Measurements from ENCODE around the gene SPECC1. TPM values are rescaled to one million over a fixed set of nuclear protein-coding genes. Genes with fewer than 3 reads are reported as not detected.
"Not testable (repeated sequence)": the region's sequence is repeated elsewhere in the genome, so short reads cannot be mapped to it uniquely, and the experiment has no call there.

Gene SPECC1
- total RNA-seq, 1 donor from 2014 or later, result 83.8 TPM

DNA sequence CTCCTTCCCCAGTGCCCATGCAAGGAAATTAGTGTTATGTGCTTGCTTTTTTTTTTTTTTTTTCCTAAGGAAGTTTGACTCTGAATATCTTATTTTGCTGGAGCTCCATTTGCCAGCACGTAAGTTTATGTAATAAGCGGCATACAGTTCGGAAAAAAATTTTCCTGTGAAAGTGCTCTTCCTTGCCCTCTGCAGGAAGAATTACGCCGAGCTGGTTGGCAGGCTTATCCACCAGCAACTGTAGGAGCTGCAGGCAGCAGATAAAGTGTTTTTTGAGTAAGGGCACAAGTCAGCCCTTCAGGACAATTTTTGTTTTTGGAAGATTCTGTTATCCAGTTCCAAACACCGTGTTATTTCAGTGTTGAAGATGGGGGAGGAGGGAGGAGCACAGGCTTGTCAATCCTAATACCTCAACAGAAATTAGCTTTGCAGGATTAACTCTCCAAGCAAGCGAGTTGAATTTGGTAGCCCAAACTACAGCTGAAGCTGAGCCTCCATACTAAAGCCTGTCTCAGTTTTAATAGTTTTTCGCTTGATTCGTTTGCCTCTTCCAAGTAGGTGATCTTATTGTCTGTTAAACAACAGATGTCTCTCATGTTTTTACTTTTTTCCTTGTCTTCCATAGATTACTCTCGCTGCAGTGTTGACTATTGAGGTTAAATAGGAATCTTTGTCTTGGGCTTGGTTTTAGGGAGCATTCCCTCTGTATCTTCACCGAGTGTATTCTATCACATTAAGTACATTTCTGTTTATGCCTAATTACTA is 1.1 kb downstream of the SPECC1 start:
- DNase-seq (ENCODE audit: low spot score), result peak; percentile 51

DNA sequence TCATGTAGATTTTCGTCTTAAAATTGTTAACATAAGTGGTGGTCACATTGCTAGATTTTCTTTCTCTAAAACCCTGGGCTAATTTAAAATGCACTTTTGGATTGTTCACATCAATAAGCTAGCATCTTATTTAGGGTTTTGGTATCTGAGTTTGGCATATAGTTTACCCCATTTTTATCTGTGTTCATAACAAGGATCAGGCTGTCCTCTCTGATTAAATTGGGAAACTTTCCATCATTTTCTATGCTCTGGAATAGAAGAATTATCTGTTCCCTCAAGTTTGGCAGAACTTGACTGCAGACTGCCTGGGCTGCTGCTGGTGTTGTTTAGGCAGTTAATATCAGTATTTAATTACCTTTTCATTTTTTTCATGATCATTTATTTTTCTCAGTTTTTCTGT is 1.8 kb downstream of the SPECC1 start:
- no peak for DNase-seq (ENCODE audit: low spot score)

DNA sequence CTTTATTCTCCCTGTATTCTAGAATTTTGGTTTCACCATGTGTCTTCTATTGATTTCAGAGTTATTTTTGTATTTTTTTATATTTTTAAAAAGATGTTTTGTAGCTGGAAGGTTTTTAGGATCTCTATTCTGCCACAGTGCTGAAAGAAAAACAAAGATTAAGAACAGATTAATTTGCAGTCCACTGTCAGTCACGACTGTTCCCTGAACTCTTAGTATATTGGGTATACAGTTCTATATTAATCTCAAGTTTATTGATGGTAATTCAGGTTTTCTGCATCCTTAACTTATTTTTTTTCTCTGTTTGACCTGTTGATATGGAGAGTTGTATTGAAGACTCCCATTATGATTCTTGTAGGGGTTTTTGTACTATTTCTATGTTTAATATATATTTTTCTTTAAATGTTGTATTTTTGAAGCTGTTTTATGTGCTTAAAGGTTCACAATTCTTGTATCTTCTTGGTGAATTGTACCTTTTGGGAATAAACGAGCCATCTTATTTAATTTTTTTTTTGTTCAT is 2.9 kb downstream of the SPECC1 start:
- DNase-seq (ENCODE audit: low spot score), result no peak

DNA sequence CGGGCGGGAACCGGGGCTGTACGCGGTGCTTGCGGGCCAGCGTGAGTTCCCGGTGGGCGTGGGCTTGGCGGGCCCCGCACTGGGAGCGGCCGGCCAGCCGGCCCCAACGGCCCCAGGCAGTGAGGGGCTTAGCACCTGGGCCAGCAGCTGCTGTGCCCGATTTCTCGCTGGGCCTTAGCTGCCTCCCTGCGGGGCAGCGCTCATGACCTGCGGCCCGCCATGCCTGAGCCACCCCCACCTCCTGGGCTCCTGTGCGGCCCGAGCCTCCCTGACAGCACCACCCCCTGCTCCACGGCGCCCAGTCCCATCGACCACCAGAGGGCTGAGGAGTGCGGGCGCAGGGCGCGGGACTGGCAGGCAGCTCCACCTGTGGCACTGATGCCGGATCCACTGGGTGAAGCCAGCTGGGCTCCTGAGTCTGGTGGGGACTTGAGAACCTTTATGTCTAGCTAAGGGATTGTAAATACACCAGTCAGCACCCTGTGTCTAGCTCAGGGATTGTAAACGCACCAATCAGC is 7.4 kb downstream of the SPECC1 start:
- DNase-seq (ENCODE audit: low spot score), result not testable (repeated sequence)

DNA sequence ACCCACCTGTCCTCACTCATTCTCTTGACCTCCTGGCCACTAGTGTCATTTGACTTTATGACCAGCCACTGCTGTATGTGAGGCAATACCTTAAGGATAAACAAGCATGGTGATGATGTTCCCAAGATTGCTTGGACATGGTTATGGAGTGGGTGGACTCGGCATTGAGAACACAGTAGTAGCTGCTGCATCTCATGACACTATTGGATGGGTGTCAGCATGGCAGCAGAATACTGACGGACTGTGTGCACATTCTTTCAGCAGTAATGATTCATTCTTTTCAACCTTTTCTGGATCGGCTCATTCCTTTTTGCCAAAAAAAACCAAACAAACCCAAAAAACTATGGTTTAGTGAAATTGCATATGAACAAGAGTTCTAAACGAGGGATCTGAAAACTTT is 13.5 kb downstream of the SPECC1 start:
- DNase-seq (ENCODE audit: low spot score), result no peak

DNA sequence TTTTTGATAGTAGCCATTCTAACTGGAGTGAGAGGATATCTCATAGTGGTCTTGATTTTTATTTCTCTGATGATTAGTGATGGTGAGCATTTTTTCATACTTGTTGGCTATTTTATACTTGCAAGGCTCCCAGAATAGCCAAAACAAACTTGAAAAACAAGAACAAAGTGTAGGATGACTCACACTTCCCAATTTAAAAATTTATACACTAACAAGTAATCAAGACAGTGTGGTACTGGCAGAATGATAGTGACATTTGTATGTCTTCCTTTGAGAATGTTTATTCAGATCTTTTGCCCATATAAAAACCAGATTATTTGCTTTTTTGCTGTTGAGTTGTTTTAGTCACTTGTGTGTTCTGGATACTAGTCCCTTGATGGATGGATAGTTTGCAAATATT is 17.8 kb downstream of the SPECC1 start:
- no peak for DNase-seq (ENCODE audit: low spot score)

DNA sequence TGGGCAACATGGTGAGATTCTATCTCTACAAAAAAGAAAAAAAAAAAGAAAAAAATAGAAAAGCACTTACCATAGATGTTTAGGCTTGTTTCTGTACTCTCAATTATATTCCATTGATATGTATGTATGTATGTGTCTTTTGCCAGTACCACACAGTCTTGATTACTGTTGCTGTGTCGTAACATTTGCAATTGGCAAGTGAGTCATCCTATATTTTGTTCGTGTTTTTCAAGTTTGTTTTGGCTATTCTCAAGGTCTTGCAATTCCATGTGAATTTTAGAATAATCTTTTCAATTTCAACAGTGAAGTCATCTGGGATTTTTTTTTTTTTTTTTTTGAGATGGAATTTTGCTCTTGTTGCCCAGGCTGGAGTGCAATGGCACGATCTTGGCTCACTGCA is 19.3 kb downstream of the SPECC1 start:
- no peak for DNase-seq (ENCODE audit: low spot score)

DNA sequence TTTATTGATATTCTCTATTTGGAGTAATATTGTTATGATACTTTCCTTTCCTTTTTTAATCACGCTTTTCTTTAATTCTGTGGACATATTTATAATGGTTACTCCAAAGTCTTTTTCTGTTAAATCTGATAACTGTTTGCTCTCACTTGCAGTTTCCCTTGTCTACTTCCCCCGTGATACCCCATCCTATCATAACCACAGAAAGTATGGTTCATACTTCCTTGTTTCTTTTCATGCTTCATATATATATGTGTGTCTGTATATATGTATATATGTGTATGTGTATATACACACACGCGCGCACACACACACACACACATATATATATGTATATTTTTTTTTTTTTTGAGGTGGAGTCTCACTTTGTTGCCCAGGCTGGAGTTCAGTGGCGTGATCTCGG is 23.5 kb downstream of the SPECC1 start:
- DNase-seq (ENCODE audit: low spot score), result no peak

DNA sequence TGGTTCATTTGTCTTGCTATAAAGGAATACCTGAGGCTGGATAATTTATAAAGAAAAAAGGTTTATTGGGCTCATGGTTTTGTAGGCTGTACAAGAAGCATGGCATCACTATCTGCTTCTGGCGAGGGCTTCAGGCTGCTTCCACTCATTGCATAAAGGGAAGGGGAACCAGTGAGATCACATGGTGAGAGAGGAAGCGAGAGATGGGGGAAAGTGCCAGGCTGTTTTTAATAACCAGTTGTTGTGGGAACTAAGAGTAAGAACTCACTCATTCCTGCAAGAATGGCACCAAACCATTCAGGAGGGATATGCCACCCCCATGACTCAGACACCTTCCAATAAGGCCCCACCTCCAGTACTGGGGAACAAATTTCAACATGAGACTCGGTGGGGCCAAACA is 24.3 kb downstream of the SPECC1 start:
- no peak for DNase-seq (ENCODE audit: low spot score)

DNA sequence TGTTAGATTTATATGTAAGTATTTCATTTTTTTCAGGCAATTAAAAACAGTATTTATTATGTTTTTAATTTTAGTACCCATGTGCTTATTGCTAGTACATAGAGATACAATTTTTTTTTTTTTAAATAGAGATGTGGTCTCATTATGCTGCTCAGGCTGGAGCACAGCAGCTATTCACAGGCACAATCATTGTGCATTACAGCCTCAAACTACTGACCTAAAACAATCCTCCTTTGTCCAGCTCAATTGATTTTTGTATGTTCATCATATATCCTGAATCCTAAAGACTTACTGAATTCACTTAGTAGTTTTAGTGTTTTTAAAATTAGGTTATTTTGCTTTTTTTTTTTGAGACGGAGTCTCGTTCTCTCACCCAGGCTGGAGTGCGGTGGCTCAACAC is 26.3 kb downstream of the SPECC1 start:
- no peak for DNase-seq (ENCODE audit: low spot score)

DNA sequence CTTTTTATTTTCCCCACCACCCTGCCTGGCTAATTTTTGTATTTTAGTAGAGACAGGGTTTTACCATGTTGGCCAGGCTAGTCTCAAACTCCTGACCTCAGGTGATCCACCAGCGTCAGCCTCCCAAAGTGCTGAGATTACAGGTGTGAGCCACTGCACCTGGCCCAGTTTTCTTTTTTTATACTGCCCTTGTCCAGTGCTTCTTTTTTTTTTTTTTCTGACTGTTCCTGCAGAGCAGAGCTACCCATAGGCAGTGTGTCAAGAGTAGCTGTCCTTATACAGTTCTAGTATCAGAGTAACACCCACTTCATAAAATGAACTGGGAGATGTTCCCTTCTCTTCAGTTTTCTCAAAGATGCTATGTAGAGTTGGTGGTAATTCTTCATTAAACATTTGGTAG is 28.1 kb downstream of the SPECC1 start:
- DNase-seq (ENCODE audit: low spot score), result not testable (repeated sequence)

DNA sequence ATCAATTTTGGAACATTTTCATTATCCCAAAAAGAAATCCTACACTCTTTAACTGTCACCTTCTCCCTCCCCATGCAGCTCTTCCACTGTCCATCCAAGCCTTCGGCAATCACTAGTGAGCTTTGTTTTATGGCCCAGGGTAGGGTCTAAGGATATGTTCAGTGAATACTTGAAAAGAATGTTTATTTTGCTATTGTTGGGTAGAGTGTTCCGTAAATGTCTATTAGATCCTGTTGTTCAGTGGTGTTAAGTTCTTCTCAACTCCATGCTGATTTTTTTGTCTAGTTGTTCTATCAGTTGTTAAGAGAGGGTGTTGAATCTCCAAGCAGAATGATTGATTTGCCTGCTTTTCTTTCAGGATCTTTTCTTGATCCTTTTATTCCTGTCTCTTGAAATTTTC is 29.9 kb downstream of the SPECC1 start:
- no peak for DNase-seq (ENCODE audit: low spot score)

DNA sequence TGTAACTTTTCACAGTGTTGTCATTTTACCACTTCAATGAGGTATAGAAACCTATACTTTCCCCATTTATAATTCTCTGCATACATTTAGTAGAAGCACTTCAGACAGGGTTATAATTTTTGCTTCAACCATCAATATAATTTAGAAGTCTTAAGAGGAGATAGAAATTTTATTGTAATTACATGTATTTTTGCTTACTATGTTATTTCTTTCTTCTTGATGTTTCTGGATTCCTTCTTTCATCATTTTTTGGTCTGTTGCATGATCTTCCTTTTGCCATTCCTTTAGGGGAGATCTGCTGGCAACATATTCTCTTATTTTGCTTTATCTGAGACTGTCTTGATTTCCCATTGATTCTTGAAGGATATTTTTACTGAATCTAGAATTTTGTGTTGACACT is 31.1 kb downstream of the SPECC1 start:
- DNase-seq (ENCODE audit: low spot score), result no peak

DNA sequence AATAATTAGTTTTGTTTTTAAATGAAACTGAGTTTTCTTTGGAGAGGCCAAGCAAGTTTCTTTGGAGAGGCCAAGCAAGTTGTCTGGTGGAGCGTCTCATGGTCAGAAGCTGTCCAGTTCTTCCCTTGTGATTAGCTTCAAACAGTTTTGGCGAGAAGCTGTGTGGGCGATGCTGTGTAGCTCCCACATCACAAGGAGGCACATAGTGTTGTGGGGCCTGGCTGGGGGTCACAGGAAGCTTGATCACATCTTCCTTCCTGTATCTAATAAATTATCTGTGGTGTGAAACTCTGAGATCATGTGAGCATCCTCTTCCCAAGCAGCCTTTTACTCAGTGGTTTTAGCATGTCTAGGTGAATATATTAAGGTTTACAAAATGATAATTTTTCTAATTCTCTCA is 33.9 kb downstream of the SPECC1 start:
- DNase-seq (ENCODE audit: low spot score), result no peak

DNA sequence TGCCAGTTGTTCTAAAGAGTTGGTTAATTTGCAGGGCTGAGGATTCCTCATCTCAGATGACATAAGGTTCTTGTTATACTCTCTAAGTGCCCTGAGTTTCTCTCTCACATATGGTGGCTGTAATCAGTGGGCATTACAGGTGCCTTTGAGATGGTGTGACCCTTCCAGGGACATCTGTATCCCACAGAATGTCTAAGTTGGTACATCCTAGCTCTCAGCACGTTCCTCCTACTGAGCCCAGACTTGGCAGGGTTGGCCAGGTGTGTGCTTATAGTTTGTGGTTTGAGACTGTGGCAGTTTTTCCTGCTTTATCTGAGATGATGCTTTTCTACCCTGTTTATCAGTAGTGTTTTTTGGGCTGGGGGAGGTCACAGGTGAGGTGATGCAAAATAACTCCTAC is 36.3 kb downstream of the SPECC1 start:
- no peak for DNase-seq (ENCODE audit: low spot score)

DNA sequence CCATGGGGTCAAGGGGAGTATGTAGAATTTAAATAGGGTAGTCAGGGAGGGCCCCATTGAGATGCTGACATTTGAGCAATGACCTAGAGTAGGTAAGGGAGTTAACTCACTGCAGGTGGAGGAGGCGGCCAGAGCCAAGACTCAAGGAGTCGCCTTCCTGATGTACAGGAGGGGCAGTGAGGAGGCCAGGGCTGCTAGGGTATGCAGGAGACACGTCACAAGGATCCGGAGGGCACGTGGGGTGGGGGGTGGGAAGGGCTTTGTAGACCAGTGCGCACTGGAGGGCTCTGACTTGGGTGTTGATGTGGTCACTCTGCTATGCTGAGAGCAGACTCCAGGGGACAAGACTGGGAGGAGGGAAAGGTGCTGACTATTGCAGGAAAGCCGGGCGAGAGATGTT is 37.5 kb downstream of the SPECC1 start:
- no peak for DNase-seq (ENCODE audit: low spot score)

DNA sequence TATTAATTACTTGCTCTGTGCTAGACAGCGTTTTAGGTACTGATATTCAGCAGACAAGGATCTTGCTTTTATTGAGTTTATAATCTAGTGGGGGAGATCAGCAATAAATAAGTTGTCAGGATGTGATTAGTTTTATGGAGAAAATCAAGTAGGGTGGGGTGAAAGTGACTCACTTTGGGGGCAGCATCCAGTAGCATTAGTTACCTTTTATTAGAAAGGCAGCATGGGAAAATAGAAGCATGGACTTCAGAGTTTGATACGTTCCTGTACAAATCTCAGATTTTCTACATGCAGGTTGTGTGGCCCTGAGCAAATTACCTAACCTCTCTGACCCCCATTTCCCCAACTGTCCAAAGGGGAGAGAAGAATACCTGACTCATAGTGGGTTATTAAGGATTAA is 42.5 kb downstream of the SPECC1 start:
- no peak for DNase-seq (ENCODE audit: low spot score)

DNA sequence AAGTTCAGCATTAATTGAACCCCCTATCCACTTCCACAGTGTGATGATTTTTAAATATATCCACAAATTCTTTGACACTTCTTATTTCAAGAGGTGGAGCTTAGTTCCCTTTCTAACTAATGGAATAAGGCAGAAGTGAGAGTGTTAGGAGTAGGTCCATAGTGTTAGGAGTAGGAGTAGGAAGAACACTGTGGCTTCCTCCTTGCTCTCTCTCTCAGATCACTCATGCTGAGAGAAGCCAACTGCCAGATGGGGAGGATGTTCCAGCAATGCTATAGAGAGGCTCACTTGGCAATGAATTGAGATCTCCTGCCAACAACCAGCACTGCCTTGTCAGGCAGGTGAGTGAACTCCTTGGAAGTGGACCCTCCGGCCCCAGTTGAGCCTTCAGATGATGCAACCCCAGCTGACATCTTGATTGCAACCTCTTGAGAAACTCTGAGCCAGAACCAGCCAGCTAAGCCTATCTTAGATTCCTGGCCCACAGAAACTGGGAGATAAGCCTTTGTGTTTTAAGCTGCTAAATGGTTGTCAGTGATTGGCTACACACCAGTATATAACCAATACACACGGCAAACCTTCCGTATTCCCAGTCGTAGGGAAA is 44.3 kb downstream of the SPECC1 start:
- no peak for DNase-seq (ENCODE audit: low spot score)

DNA sequence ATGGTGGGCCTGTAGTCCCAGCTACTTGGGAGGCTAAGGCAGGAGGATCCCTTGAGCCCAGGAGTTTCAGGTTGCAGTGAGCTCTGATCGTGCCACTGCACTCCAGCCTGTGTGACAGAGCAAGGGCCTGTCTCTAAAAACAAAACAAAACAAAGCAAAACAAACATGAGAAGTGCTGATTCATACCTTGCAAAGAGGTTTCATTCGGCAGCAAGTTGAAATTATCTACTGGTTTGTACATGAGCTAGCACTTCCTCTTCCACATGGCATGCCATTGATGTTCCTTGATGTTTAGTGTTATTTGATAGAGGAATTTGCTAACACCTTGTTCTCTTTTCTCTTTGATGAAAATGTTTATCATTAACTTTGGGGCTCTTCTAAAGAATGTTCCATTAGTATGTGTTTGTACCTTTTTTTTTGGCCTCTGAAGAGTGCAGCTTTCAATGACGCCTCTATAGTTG is 50.6 kb downstream of the SPECC1 start:
- no peak for DNase-seq (ENCODE audit: low spot score)

DNA sequence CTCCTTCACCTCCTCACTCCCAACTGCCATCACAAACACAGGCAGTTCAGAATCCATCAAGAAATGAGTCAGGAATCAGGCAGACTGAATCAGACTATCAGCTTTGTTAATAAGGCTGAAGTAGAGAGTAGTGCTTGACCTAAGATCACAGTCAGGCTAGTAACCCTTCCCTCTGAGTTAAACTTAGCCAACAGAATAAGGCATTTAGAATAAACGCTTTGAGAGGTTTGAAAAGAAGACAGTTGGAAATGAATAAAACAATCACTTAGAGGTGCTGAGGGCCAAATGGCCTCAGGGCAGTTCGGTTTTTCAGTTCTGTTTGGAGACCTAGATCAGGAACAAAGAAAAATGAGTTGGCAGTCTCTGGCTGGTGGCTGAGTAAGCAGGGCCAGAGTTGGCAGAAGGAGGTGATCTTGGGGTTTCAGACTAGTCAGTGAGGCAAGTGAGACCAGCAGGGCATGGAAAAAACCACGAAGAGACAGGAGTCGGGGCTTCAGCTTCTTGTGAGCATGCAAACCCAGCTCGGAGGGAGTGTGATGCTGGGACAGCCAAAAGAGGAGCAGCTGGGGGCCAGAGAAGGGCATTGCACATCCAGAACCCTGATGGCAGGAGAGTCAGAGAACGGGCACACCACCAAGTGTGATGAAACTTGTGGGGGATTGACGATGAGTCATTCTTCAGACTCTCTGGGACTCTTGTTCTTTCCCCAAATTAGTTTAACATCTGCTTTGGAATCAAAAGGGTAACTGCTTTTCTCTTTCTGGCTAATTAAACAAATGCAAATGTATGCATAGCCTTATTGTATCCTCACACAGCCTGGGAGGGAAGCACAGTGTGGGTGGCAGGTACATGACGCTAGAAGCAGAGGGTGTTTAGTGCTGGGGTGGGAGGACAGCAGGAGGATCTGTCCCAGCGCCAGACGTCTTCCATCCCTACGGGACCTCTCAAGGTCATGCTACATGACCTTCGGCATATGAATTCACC is 54.8 kb downstream of the SPECC1 start:
- DNase-seq (ENCODE audit: low spot score), result peak; percentile 60

DNA sequence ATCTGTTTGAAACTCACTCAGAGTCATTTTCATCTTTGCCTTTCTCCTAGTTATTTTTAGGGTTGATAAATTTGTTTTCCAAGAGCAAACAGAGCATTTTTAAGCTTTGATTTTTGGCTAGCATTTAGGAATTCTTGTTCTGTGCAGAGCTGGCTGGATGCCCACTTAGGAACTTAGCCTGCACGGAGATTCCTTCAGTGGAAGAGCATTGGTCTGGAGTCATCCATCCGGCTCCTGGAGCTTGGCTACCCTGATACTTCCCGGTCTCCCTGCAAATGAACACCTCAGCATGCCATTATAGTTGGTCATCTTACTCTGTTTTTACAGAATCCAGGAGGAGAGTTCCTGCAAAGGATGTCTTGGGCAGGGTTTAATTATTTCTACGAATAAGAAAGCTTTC is 57.1 kb downstream of the SPECC1 start:
- DNase-seq (ENCODE audit: low spot score), result peak; percentile 54

DNA sequence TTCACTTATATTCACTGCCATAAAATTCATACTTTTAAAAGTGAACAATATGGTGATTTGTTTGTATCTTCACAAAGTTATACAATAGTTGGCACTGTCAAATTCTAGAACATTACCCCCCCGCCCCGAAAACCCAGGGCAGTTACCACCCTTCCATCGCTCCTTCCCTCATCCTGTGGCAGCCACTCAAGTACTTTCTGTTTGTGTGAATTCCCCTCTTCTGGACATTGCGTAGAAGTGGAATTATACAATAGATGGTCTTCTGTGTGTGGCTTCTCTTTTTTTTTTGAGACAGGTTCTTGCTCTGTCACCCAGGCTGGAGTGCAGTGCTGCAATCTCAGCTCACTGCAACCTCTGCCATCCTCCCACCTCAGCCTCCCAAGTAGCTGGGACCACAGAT is 58.6 kb downstream of the SPECC1 start:
- DNase-seq (ENCODE audit: low spot score), result no peak

Measured in mucosa of gallbladder (tissue), 1 donor.